ENCODE results near the gene MRPS14. TPM values are rescaled to one million over a fixed set of nuclear protein-coding genes. Genes with fewer than 3 reads are reported as not detected.

The MRPS14 gene
- total RNA-seq, 1 experiment from 2014 or later = 29.4 TPM

DNA sequence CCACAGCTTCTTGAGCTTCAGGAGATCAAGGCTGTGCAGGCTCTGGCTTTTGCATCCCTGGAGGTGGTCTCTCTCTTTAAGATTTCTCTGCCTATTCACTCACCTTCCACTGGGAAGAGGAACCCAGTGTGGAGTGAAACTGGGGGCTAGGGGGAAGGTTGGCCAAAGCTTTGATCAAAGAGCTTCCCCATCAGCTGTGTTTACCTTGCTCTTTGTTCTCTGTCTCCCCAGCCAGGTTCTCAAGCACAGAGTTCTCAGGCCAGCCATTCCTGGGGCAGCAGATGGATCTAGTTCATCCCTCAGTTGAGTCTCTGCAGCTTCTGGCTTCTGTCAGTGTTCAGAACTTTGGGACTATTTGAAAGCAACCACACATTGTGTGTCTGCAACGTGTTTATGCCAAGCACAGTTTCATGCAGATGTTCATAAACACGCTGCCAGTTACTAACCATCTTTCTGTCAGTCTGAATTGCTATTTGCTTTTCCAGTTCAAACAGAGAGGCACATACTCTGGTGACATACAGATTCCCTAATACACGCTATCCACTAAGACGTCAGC lies 17.2 kb upstream of the MRPS14 start:
- H3K4me3 ChIP-seq (replicated peaks in 1 of 2; ENCODE audit: low read depth in 1 of 2, low read length in 2 of 2) = no peak overlapping the region
- H3K79me2 ChIP-seq (ENCODE audit: insufficient read depth, low read length) = no peaks in the 10 kb centered on the region
- no peak overlapping the region for H3K27ac ChIP-seq (ENCODE audit: low read depth, low read length)
- no peaks in the 10 kb centered on the region for H3K4me1 ChIP-seq (ENCODE audit: control insufficient read depth in 1 of 2, insufficient read depth in 2 of 2, low read length in 2 of 2)
- no peak overlapping the region for H3K9ac ChIP-seq (ENCODE audit: low read length)
- H3K4me2 ChIP-seq (ENCODE audit: low read length) = no peak overlapping the region
- H3K9me2 ChIP-seq (ENCODE audit: insufficient read depth) = no peaks in the 10 kb centered on the region
- no peak for ATAC-seq
- TF ChIP-seq, protein P1, sequence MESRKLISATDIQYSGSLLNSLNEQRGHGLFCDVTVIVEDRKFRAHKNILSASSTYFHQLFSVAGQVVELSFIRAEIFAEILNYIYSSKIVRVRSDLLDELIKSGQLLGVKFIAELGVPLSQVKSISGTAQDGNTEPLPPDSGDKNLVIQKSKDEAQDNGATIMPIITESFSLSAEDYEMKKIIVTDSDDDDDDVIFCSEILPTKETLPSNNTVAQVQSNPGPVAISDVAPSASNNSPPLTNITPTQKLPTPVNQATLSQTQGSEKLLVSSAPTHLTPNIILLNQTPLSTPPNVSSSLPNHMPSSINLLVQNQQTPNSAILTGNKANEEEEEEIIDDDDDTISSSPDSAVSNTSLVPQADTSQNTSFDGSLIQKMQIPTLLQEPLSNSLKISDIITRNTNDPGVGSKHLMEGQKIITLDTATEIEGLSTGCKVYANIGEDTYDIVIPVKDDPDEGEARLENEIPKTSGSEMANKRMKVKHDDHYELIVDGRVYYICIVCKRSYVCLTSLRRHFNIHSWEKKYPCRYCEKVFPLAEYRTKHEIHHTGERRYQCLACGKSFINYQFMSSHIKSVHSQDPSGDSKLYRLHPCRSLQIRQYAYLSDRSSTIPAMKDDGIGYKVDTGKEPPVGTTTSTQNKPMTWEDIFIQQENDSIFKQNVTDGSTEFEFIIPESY (IDR thresholded peaks at IDR 0.05; ENCODE audit: extremely low read depth, insufficient replicate concordance, low read length) = no peak
- TF ChIP-seq ZNF274 (IDR thresholded peaks at IDR 0.05; ENCODE audit: low read depth, low read length) (no peak), FOSL1 (IDR thresholded peaks at IDR 0.05; ENCODE audit: low read depth) (no peak), YY1 (IDR thresholded peaks at IDR 0.05; ENCODE audit: extremely low read depth, insufficient replicate concordance, low read depth, low read length) (no peak), ELF1 (IDR thresholded peaks at IDR 0.05; ENCODE audit: borderline replicate concordance, low read depth) (no peak), SP1 (IDR thresholded peaks at IDR 0.05; ENCODE audit: low read depth) (no peak), POLR2A (IDR thresholded peaks at IDR 0.05; ENCODE audit: borderline replicate concordance, extremely low read depth, insufficient read depth, insufficient read length) (no peak), POLR2AphosphoS5 (IDR thresholded peaks at IDR 0.05; ENCODE audit: low read depth, low read length) (no peak), CEBPB (IDR thresholded peaks at IDR 0.05; ENCODE audit: low read depth) (no peak), TCF7L2 (IDR thresholded peaks at IDR 0.05; ENCODE audit: borderline replicate concordance, extremely low read depth, insufficient read depth, insufficient read length) (no peak), SIN3A (IDR thresholded peaks at IDR 0.05; ENCODE audit: low read depth) (no peak), EZH2 (IDR thresholded peaks at IDR 0.05) (no peak)
- TF ChIP-seq, protein P2, sequence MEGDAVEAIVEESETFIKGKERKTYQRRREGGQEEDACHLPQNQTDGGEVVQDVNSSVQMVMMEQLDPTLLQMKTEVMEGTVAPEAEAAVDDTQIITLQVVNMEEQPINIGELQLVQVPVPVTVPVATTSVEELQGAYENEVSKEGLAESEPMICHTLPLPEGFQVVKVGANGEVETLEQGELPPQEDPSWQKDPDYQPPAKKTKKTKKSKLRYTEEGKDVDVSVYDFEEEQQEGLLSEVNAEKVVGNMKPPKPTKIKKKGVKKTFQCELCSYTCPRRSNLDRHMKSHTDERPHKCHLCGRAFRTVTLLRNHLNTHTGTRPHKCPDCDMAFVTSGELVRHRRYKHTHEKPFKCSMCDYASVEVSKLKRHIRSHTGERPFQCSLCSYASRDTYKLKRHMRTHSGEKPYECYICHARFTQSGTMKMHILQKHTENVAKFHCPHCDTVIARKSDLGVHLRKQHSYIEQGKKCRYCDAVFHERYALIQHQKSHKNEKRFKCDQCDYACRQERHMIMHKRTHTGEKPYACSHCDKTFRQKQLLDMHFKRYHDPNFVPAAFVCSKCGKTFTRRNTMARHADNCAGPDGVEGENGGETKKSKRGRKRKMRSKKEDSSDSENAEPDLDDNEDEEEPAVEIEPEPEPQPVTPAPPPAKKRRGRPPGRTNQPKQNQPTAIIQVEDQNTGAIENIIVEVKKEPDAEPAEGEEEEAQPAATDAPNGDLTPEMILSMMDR (IDR thresholded peaks at IDR 0.05 in 2 of 3, conservative IDR thresholded peaks at IDR 0.05 in 1 of 3; ENCODE audit: borderline replicate concordance in 1 of 3, insufficient read depth in 1 of 3, low read depth in 2 of 3, low read length in 2 of 3) = no peak
- TF ChIP-seq, protein P3, sequence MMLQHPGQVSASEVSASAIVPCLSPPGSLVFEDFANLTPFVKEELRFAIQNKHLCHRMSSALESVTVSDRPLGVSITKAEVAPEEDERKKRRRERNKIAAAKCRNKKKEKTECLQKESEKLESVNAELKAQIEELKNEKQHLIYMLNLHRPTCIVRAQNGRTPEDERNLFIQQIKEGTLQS (IDR thresholded peaks at IDR 0.05) = no peak
- TF ChIP-seq, protein P4, sequence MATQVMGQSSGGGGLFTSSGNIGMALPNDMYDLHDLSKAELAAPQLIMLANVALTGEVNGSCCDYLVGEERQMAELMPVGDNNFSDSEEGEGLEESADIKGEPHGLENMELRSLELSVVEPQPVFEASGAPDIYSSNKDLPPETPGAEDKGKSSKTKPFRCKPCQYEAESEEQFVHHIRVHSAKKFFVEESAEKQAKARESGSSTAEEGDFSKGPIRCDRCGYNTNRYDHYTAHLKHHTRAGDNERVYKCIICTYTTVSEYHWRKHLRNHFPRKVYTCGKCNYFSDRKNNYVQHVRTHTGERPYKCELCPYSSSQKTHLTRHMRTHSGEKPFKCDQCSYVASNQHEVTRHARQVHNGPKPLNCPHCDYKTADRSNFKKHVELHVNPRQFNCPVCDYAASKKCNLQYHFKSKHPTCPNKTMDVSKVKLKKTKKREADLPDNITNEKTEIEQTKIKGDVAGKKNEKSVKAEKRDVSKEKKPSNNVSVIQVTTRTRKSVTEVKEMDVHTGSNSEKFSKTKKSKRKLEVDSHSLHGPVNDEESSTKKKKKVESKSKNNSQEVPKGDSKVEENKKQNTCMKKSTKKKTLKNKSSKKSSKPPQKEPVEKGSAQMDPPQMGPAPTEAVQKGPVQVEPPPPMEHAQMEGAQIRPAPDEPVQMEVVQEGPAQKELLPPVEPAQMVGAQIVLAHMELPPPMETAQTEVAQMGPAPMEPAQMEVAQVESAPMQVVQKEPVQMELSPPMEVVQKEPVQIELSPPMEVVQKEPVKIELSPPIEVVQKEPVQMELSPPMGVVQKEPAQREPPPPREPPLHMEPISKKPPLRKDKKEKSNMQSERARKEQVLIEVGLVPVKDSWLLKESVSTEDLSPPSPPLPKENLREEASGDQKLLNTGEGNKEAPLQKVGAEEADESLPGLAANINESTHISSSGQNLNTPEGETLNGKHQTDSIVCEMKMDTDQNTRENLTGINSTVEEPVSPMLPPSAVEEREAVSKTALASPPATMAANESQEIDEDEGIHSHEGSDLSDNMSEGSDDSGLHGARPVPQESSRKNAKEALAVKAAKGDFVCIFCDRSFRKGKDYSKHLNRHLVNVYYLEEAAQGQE (IDR thresholded peaks at IDR 0.05; ENCODE audit: low read depth) = no peak
- TF ChIP-seq, protein P5, sequence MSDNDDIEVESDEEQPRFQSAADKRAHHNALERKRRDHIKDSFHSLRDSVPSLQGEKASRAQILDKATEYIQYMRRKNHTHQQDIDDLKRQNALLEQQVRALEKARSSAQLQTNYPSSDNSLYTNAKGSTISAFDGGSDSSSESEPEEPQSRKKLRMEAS (IDR thresholded peaks at IDR 0.05) = no peak
- H2AFZ ChIP-seq (ENCODE audit: low read depth, low read length, poor library complexity, severe bottlenecking) = no peak overlapping the region
- H3K36me3 ChIP-seq (ENCODE audit: control insufficient read depth in 1 of 2, insufficient read depth in 2 of 2, low read length in 2 of 2) = no peaks in the 10 kb centered on the region
- ChIA-PET CTCF (interaction anchor here (0.8 to 1.6 kb wide), 2 partner anchors 11 to 111 kb away, joined by 3 read pairs; no protein-coding TSS in a partner anchor), POLR2A (no interaction called here), RAD21 (ENCODE audit: low non-redundant PET in 1 of 2, low total read pairs in 2 of 2, uncharacterized antibody in 2 of 2, unreplicated experiment in 2 of 2) (no interaction called here)
- no peaks in the 10 kb centered on the region for H3K27me3 ChIP-seq (ENCODE audit: insufficient read depth, low read length)
- intact Hi-C loops (cut with micrococcal nuclease) = no loop called here
- no peaks in the 10 kb centered on the region for H4K20me1 ChIP-seq (ENCODE audit: insufficient read depth)
- no TSS peak for BruUV-seq (replicated peaks)
- no peaks in the 10 kb centered on the region for H3K9me3 ChIP-seq (ENCODE audit: control insufficient read depth in 1 of 2, insufficient read depth in 1 of 2, low read depth in 1 of 2, low read length in 2 of 2)
- DNase-seq (ENCODE audit: low read depth, low spot score) = no peak

Measured in HCT116 (cell line).